COLO668 (cell line): Measurements from ENCODE around the gene CEACAM18.
"Not testable (repeated sequence)": the region's sequence is repeated elsewhere in the genome, so short reads cannot be mapped to it uniquely, and the experiment has no call there.

Experiments used
- DNase-seq: peaks from one replicate; lab custom pipeline; 2025; ENCODE audit not compliant: unreplicated experiment; lab: John Stamatoyannopoulos, UW

Gene CEACAM18

GRCh38 chr19:51489113-51489512 lies 10.8 kb downstream of the CEACAM18 start:
- no peak for DNase-seq

DNA sequence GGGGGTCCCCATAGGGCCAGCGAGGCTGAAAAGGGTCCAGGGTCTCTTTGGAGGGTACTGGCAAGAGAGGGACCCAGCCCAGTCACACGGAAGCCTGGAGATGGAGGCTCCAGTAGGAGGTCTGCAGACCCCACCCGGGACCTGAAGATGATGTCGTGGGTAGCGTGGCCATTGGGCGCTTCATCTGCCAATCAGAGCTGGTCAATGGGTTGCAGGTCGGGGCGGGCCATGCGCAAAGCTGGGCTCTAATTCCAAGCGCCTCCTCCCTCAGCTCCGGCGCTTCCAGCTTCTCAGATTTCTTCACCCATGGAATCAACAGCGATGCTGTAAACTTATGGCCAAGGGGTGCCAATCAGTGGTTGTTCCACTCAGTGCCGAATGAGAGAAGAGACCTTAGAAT lies 12.3 kb downstream of the CEACAM18 start:
- DNase-seq: no peak

- no peak for DNase-seq
These were observed 13.2 kb downstream of the CEACAM18 start for GRCh38 chr19:51491586-51491985.

DNA sequence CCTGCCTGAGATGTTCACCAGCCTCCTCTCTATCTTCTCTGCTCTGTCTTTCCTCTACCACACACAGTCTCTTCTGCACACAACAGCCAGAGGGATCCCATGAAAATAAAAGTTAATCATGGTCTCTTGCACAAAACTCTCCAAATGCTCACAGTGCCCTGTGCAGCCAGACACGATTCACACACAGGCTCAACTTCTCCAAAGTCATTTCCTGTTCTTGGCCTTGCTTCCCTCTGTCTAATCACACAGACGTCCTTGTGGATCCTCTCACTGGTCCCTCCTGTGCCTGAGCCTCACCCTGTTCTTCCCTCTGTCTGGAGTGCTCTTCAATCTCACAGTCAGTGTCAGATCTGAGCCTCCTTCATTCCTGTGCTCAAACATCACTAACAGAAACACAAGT lies 15.4 kb downstream of the CEACAM18 start:
- no peak for DNase-seq

- DNase-seq: no peak
These were observed 19.3 kb downstream of the CEACAM18 start for GRCh38 chr19:51497666-51498065.

- DNase-seq: not testable (repeated sequence)
These were observed 22.6 kb downstream of the CEACAM18 start for GRCh38 chr19:51500931-51501330.

DNA sequence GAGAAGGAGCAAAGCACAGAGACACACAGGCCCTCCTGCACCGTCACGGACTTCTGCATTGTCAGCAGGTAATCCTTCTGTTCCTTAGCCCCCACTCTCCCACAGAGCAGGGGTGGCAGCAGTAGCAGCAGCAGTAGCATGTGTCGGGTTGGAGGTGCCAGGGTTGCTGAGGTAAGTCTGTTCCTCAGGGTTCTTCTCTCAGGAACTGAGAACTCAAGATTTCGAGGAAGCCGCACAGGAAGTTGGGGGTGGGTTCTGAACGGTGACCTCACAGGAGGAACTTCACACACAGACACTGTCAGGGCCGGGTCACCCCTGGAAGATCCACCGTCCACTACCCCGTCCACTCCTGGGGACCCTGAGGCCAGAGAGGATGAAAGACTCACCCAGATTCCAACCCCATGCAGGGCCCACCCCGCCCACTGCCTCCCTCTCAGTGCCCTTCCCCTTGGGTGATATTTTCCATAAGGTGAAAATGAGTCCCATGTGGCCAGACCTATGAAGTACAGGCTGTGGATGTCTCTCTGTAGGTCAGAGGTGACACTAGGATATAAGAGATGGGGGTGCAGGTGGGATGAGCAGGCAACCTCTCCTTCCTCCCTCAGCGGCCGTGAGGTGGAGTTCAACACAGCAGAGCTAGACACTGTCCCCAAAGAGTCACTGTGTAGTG lies 23.4 kb downstream of the CEACAM18 start, which contains the start of gene SIGLEC12:
Gene SIGLEC12, minus strand, starts transcription at position 207 of the 670 bp plus-strand sequence. Its CDS starts 67 bp downstream, at position 140.
- DNase-seq: no peak

GRCh38 chr19:51503286-51503817 lies 25.0 kb downstream of the CEACAM18 start:
- DNase-seq: no peak

- DNase-seq: no peak
These were observed 25.6 kb downstream of the CEACAM18 start for GRCh38 chr19:51503896-51504295.

DNA sequence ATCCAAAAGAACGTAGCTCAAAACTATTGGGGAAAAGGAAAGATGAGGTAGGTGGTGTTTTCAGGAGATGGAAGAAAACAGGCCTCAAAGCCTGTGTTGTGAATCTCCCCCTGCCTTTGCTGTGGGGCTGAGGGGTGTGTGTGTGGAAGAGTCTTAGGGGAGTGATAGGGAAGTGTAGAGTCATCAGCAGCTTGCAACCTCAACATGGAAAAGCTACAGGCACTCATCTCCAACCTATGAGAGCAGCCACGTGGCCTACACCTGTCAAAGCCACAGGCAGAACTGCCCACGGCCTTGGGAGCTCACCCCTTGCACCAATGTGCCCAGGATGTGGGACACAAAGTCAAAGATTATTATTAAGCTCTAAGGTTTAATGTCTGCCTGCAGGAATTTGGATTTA lies 27.6 kb downstream of the CEACAM18 start:
- DNase-seq: no peak

DNA sequence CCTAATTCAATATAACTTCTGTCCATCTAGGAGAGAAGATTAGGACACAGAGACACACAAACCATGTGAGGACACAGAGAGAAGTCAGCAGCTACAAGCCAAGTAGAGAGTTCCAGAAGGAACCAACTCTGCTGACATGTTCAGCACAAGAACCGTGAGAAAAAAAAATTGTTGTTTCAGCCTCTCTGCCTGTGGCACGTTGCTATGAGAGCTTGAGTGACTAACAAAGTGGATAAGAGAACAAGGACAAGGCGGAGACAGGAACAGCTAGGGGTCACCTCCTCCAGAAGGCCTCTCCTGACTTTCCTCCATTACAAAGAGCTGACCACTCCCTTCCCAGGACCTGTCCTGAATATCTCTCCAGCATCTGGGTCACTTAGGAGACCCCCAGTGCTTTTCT lies 28.9 kb downstream of the CEACAM18 start:
- no peak for DNase-seq

DNA sequence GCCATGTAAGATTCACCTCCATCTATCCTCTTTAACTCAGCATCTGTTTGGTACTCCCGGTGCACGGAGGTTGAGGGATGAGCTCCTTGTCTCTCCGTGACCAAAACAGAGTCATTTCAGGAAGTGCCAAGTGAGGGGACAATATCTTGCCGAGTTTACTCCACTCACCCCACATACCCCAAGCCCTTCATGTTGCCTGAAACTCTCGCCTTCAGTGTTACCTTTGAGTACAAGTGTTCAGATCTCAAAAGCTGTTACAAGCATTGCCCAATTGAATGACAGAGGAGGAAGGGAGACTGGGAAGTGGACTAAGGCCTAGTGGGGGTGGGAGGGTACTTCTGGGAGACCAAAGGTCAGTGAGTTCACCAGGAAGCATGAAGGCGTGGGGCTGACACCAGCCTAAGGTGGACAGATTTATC lies 29.3 kb downstream of the CEACAM18 start:
- DNase-seq: no peak

- no peak for DNase-seq
These were observed 29.9 kb downstream of the CEACAM18 start for GRCh38 chr19:51508059-51508733.

DNA sequence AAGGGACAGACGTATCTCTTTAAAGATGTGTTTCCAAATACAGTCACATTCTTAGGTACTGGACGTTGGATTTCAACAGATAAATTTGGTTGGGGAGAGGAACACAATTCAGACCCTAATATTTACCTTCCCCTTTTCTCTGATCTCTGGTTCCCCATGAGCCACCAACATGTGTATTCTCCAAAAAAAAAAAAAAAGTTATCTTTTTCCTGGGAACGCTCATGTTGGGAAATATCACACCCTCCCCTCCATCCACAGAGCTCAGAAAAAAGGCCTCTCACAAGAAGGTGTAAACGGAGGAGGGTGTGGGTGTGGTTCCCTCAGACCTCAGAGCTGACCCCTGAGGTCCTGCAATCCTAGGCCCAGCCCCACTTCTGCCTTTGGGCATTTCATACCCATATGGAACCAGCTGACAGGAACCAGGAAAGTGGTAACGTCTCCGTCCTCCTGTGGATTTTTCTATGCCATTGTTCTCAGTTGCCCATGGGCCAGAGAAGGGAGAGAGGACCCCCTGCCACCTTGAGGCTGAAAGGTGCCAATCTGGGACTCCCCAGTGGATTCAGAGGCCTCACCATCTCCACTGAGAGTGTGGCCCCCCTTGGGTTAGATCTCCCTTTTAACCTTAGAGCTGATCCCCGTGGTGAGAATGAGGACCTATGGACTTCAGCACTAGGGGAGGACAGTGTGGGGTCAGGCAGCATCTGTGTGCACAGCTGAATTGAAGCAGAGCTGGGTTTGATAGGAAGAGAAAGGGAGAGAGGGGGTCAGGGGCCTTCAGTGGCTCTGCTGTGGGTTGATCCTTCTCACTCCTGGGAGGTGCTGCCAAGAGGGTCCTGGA lies 31.7 kb downstream of the CEACAM18 start:
- DNase-seq: no peak

GRCh38 chr19:51511353-51511752 lies 33.0 kb downstream of the CEACAM18 start:
- DNase-seq: peak; percentile 2

GRCh38 chr19:51513968-51514367 lies 35.6 kb downstream of the CEACAM18 start:
- DNase-seq: no peak

- DNase-seq: peak; percentile 9
These were observed 36.6 kb downstream of the CEACAM18 start for GRCh38 chr19:51514866-51515481.

- no peak for DNase-seq
These were observed 42.4 kb downstream of the CEACAM18 start for GRCh38 chr19:51520728-51521127.

DNA sequence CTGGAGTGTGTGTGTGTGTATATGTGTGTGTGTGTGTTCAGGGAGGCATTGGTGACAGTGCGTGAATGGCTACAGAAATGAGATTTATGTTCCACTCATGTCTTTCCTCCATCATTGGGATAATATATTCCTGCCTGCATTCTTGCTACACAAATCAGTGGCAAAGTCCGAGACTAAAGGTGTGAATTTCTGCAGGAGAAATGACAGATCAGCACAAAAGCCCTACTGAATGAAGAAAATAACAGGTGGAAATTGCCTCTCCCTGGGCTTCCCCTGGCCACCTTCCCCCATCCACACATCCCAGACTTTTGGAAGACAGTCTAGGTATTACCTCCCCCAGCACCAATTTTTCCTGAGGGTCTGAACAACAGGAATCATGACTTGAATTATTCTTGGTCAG lies 43.0 kb downstream of the CEACAM18 start:
- DNase-seq: no peak

- no peak for DNase-seq
These were observed 43.4 kb downstream of the CEACAM18 start for GRCh38 chr19:51521781-51522180.

DNA sequence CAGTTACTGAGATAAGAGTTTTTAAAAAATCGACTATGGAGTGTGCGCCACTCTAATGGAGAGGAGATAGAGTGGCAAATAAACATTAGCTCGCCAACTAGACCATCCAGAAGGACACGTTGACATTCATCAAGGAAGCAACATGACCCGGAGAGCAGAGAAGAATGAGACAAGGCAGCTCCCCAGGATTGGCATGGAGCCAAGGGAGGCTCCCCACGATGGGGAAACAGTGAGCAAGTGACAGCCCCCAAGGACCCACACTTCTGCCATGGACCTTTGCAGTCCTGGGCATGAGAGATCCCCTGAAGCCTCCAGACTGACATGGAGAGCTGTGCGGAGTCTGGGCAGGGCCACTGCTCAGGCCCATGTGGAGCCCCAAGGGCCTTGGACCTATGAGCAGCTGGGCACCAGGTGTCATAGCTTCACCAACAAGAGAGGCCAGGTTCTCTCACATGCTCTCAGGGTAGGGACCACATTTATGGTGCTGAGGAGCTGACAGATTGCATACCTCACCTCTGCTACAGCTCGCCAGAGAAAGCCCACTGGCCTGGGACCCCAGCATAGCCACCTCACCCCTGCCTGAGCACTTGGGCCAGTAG lies 46.4 kb downstream of the CEACAM18 start:
- no peak for DNase-seq
